Erythroblast (primary cell): ENCODE data around the gene GPSM1.

Experiments used
- GATA1 ChIP-seq: IDR thresholded peaks from 2 replicates; pipeline ENCODE4 v1.6.1; 2011; ENCODE audit warnings: low read depth, mild to moderate bottlenecking, control low read depth, low read length, moderate library complexity
- POLR2A ChIP-seq: IDR thresholded peaks from 2 replicates; pipeline ENCODE4 v1.6.1; 2011; ENCODE audit warnings: mild to moderate bottlenecking, low read length

GRCh38 chr9:136366826-136367225 lies 39.5 kb downstream of the GPSM1 start:
- TF ChIP-seq POLR2A (no peak), GATA1 (no peak)
